ENCODE data around the gene SCRT2.

DNA sequence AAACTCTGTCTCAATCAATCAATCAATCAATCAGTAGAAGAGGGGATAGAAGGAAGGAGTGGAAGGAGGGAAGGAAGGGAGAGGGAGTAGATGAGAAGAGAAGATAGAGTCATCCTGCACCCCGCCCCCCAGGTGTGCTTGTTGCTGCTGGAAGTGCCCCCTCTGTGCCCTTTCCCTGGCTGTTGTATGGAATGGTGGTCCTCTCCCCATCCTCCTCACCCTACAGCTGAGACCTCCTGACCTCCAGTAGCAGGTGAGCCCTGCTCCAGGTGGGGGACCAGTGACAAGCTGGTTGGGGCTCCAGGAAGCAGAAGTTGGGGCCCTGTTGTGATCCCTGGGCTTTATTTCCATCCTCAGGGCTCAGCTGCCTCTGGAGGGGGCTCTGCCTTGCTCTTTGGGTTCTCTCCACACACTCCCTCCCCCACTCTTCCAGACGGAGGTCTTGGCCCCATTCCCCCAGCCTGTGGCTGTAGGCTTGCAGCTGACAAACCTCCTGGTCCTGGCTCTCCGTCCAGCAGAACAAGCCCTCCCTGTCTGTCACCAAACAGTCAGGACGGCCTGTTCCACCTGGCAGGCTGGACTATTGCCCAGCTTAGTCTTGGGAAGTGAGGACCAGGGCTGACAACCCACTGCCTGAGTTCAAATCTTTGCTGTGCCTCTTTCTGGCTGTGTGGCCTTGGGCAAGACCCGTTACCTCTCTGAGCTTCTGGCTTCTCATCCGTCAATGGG, 26.0 kb upstream of the SCRT2 start:
- TF ChIP-seq EZH2 (IDR thresholded peaks at IDR 0.05; ENCODE audit: insufficient read depth, low read length): no peak
- TF ChIP-seq, protein P1, sequence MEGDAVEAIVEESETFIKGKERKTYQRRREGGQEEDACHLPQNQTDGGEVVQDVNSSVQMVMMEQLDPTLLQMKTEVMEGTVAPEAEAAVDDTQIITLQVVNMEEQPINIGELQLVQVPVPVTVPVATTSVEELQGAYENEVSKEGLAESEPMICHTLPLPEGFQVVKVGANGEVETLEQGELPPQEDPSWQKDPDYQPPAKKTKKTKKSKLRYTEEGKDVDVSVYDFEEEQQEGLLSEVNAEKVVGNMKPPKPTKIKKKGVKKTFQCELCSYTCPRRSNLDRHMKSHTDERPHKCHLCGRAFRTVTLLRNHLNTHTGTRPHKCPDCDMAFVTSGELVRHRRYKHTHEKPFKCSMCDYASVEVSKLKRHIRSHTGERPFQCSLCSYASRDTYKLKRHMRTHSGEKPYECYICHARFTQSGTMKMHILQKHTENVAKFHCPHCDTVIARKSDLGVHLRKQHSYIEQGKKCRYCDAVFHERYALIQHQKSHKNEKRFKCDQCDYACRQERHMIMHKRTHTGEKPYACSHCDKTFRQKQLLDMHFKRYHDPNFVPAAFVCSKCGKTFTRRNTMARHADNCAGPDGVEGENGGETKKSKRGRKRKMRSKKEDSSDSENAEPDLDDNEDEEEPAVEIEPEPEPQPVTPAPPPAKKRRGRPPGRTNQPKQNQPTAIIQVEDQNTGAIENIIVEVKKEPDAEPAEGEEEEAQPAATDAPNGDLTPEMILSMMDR (IDR thresholded peaks at IDR 0.05; ENCODE audit: insufficient read depth, low read depth, low read length): no peak

Data from astrocyte (in vitro differentiated cells and primary cell).